IMR-90 (cell line): ENCODE results near the gene KNTC1. TPM values are rescaled to one million over a fixed set of nuclear protein-coding genes. Genes with fewer than 3 reads are reported as not detected.
A peak's percentile ranks its signal among the peaks of the same experiment; 100 is the strongest.

Source experiments
- ATAC-seq: fragments of 200-7000 bp; cut with Tn5 transposase; 2 replicates; pipeline ENCODE4 v1.9.1; 2020; ENCODE audit warnings: low read depth, mild to moderate bottlenecking, moderate library complexity
- BruUV-seq: library from RNA; stranded (reverse); fragments of 400-500 nt; replicated peaks from 2 replicates; lab custom pipeline; 2021; lab: Mats Ljungman, UMichigan
- CTCF ChIA-PET: fragments of 300-600 bp; formaldehyde crosslinking; extraction: SDS; loops from one replicate; lab custom pipeline; 2021; ENCODE audit warnings: antibody characterized with exemption; lab: Yijun Ruan, JAX
- POLR2A ChIA-PET: fragments of 300-600 bp; sonication (Branson Sonifier 250); formaldehyde crosslinking; loops from one replicate; lab custom pipeline; 2022; ENCODE audit warnings: antibody characterized with exemption; ENCODE audit not compliant: unreplicated experiment; lab: Charles Lee
- DNase-seq: peaks from one replicate; pipeline ENCODE4 v3.0.0; 2013
- H2AFZ ChIP-seq: replicated peaks from 2 replicates; pipeline ENCODE3; 2013; ENCODE audit warnings: low read length, mild to moderate bottlenecking; ENCODE audit not compliant: poor library complexity
- H2AK5ac ChIP-seq: 2 replicates; pipeline ENCODE4 v1.6.1; 2013; ENCODE audit warnings: low read depth, low read length, inconsistent platforms
- H2AK9ac ChIP-seq: replicated peaks from 2 replicates; pipeline ENCODE3; 2013; ENCODE audit warnings: mild to moderate bottlenecking, low read depth, low read length, moderate library complexity; ENCODE audit not compliant: poor library complexity
- H2BK120ac ChIP-seq: 2 replicates; pipeline ENCODE4 v1.6.1; 2013; ENCODE audit warnings: low read depth, low read length, inconsistent platforms
- H2BK15ac ChIP-seq: 3 replicates; pipeline ENCODE4 v1.6.1; 2013; ENCODE audit warnings: low read depth, low read length, inconsistent platforms
- H2BK20ac ChIP-seq: 2 replicates; pipeline ENCODE4 v1.6.1; 2013; ENCODE audit warnings: low read depth, mild to moderate bottlenecking, inconsistent platforms, low read length, moderate library complexity
- H2BK5ac ChIP-seq: 2 replicates; pipeline ENCODE4 v1.6.1; 2013; ENCODE audit warnings: mild to moderate bottlenecking, low read depth, low read length, inconsistent platforms; ENCODE audit not compliant: poor library complexity, severe bottlenecking
- H3K14ac ChIP-seq: replicated peaks from 2 replicates; pipeline ENCODE4 v1.6.1; 2013; ENCODE audit warnings: low read depth, low read length, inconsistent platforms
- H3K18ac ChIP-seq: 2 replicates; pipeline ENCODE4 v1.6.1; 2013; ENCODE audit warnings: low read depth, low read length, control low read depth
- H3K23ac ChIP-seq: 2 replicates; pipeline ENCODE4 v1.6.1; 2013; ENCODE audit warnings: low read depth, low read length, inconsistent platforms
- H3K27ac ChIP-seq: 2 replicates; pipeline ENCODE4 v1.5.1; 2013; ENCODE audit warnings: mild to moderate bottlenecking, control low read depth, low read length; ENCODE audit not compliant: insufficient read depth
- H3K27me3 ChIP-seq: 2 replicates; pipeline ENCODE4 v1.6.1; 2013; ENCODE audit warnings: low read length; ENCODE audit not compliant: control insufficient read depth, insufficient read depth
- H3K36me3 ChIP-seq: 2 replicates; pipeline ENCODE4 v1.6.1; 2013; ENCODE audit warnings: low read length, mixed read lengths; ENCODE audit not compliant: control insufficient read depth, insufficient read depth
- H3K4ac ChIP-seq: 2 replicates; pipeline ENCODE4 v1.6.1; 2013; ENCODE audit warnings: low read depth, low read length, inconsistent platforms
- H3K4me1 ChIP-seq: 2 replicates; pipeline ENCODE4 v1.6.1; 2013; ENCODE audit warnings: low read length, mixed read lengths; ENCODE audit not compliant: control insufficient read depth, insufficient read depth
- H3K4me2 ChIP-seq: 2 replicates; pipeline ENCODE4 v1.6.1; 2013; ENCODE audit warnings: low read depth, mild to moderate bottlenecking, control low read depth, low read length, moderate library complexity
- H3K4me3 ChIP-seq: 2 replicates; pipeline ENCODE4 v1.5.1; 2013; ENCODE audit warnings: low read depth, mild to moderate bottlenecking, control low read depth, low read length, moderate library complexity; ENCODE audit not compliant: insufficient read depth
- H3K56ac ChIP-seq: 2 replicates; pipeline ENCODE4 v1.6.1; 2013; ENCODE audit warnings: low read length, inconsistent platforms; ENCODE audit not compliant: insufficient read depth; ENCODE audit errors: extremely low read depth
- H3K79me1 ChIP-seq, 2 experiments: 2 replicates each; pipeline ENCODE4 v1.6.1; 2013; ENCODE audit warnings: low read length in 2 of 2, inconsistent platforms in 1 of 2, low read depth in 1 of 2
- H3K9ac ChIP-seq: 2 replicates; pipeline ENCODE4 v1.6.1; 2013; ENCODE audit warnings: low read depth, low read length, control low read depth
- H3K9me1 ChIP-seq: 2 replicates; pipeline ENCODE4 v1.6.1; 2013; ENCODE audit warnings: low read length, inconsistent platforms; ENCODE audit not compliant: insufficient read depth
- H3K9me3 ChIP-seq: 2 replicates; pipeline ENCODE4 v1.6.1; 2013; ENCODE audit warnings: low read length; ENCODE audit not compliant: control insufficient read depth, insufficient read depth
- H4K20me1 ChIP-seq: 2 replicates; pipeline ENCODE4 v1.6.1; 2013; ENCODE audit warnings: low read length, inconsistent platforms; ENCODE audit not compliant: insufficient read depth
- H4K5ac ChIP-seq: 2 replicates; pipeline ENCODE4 v1.6.1; 2013; ENCODE audit warnings: mild to moderate bottlenecking, low read depth, low read length, control low read depth
- H4K8ac ChIP-seq, 2 experiments: 2 replicates each; pipeline ENCODE4 v1.6.1; 2013; ENCODE audit warnings: low read depth in 2 of 2, low read length in 2 of 2, control low read depth in 1 of 2, inconsistent platforms in 1 of 2
- H4K91ac ChIP-seq: 2 replicates; pipeline ENCODE4 v1.6.1; 2013; ENCODE audit warnings: low read depth, low read length, inconsistent platforms; ENCODE audit not compliant: insufficient read depth
- CEBPB ChIP-seq: IDR thresholded peaks from 2 replicates; pipeline ENCODE4 v1.6.1; 2012; ENCODE audit warnings: low read depth, low read length, improper control_type of control experiment
- CHD1 ChIP-seq: IDR thresholded peaks from 2 replicates; pipeline ENCODE4 v1.6.1; 2012; ENCODE audit warnings: low read depth, low read length, improper control_type of control experiment
- FOS ChIP-seq: fragments of 150-350 bp; IDR thresholded peaks from 2 replicates; pipeline ENCODE4 v1.6.1; 2016; ENCODE audit warnings: low read depth, low read length
- MAZ ChIP-seq: IDR thresholded peaks from 2 replicates; pipeline ENCODE4 v1.6.1; 2012; ENCODE audit warnings: low read depth, mild to moderate bottlenecking, low read length, improper control_type of control experiment, moderate library complexity, borderline replicate concordance
- NFE2L2 ChIP-seq: fragments of 150-350 bp; IDR thresholded peaks from 2 replicates; pipeline ENCODE4 v1.6.1; 2016; ENCODE audit warnings: low read depth, mild to moderate bottlenecking, low read length
- POLR2A ChIP-seq: IDR thresholded peaks from 2 replicates; pipeline ENCODE4 v1.6.1; 2012; ENCODE audit warnings: mild to moderate bottlenecking, low read depth, low read length
- RFX5 ChIP-seq: IDR thresholded peaks from 2 replicates; pipeline ENCODE4 v1.8.0; 2012; ENCODE audit warnings: low read depth, mild to moderate bottlenecking, low read length, moderate library complexity
- WGBS, 2 experiments: methylation state at CpG; one replicate each; pipeline versions ENCODE4 v1.1.5 to v1.1.7; 2013; ENCODE audit warnings: missing lambda C conversion rate in 2 of 2; ENCODE audit not compliant: insufficient read length in 1 of 2; ENCODE audit errors: extremely low coverage in 2 of 2; 5-methylcytosine and 5-hydroxymethylcytosine counted together
- dilution Hi-C: fragments of 300-500 bp; cut with HindIII; formaldehyde crosslinking; loops from one replicate; pipeline ENCODE4 v1.14.3; 2018; ENCODE audit warnings: low sequenced_read_pairs; ENCODE audit not compliant: unreplicated experiment
- in situ Hi-C: fragments of 300-500 bp; cut with MboI; formaldehyde crosslinking; loops from 3 replicates; pipeline ENCODE4 v1.14.3; 2019; ENCODE audit warnings: low sequenced_read_pairs, inconsistent platforms, mixed read lengths
- intact Hi-C: fragments of 100-400 bp; cut with micrococcal nuclease; formaldehyde crosslinking; loops from 2 replicates; pipeline ENCODE4 v1.10.0; 2022
- polyA plus RNA-seq, 3 experiments: library from polyadenylated mRNA; depleted of rRNA; stranded (reverse); fragments of >200 nt; gene quantifications; 2 replicates each; pipeline ENCODE4 v1.2.3, GENCODE V29; 2012; ENCODE audit warnings: low replicate concordance in 1 of 3
- total RNA-seq: library from RNA; depleted of rRNA; stranded (reverse); fragments of >200 nt; gene quantifications from 2 replicates; pipeline ENCODE4 v1.2.3, GENCODE V29; 2012
- TF ChIP-seq, protein P1 (sequence below): fragments of 150-350 bp; IDR thresholded peaks from 2 replicates; pipeline ENCODE4 v1.6.1; 2017; ENCODE audit warnings: mild to moderate bottlenecking, antibody characterized with exemption, low read length, low read depth

KNTC1 gene
- total and polyA plus RNA-seq, 2 of the 4 experiments (the other 2 are of a cell fraction): 16.6 to 23.7 TPM

DNA sequence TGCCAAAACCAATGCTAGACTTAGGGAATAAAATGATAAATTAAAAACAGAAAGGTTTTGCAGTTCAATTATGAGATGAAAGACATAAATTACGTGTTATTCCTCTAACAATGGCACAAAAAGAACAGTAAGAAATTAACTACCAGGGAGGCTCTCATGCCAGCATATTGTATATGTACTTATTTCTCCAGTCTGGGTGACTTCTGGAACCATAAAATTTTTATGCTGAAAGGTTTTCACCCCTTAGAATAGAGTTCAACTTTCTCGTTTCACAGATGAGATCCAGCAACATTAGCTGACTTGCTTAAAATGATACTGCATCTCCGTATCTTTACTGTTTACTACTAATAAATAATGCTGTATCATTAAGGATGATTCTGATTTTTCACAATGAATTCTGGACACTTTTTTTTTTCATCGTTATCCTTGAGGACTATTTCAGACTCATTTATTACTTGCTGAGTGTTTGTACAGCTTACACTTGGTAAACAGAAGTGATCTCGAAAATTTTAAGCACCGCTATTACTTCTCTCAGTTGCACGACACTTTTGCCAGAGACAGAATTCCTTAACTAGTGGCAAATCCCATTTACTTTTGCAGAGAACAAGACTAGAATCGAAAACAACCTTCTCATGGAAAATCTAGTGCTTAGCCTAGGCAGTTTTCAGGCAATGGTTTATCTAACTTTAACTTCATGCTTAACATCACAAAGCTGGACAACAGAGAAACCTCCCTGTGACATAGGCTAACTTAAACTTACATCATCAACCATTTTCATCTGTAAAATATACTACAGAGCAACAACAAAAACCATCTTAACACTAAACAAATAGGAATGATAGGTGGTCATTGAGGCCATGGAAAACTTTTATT, 3.0 kb upstream of the KNTC1 start:
- H3K9ac ChIP-seq: peak overlapping the region; percentile 81
- H3K4me3 ChIP-seq: peak overlapping the region; percentile 77
- no peak overlapping the region for H2BK15ac ChIP-seq
- peak overlapping the region; percentile 35 for H2BK5ac ChIP-seq
- no peak overlapping the region for H2BK120ac ChIP-seq
- H3K4me2 ChIP-seq: peak overlapping the region; percentile 100
- H3K27me3 ChIP-seq: no peaks in the 10 kb centered on the region
- peak overlapping the region; percentile 27; the same call in 1 of the 2 replicates for H3K27ac ChIP-seq
- ChIA-PET POLR2A (no interaction called here), CTCF (no interaction called here)
- no TSS peak for BruUV-seq
- H3K4ac ChIP-seq: no peak overlapping the region
- H4K5ac ChIP-seq: no peak overlapping the region
- peaks cover 22 to 38% of the 10 kb centered on the region in 2 experiments; a peak in 3 of 4 replicates for H3K79me1 ChIP-seq
- H4K91ac ChIP-seq: no peak overlapping the region
- H2AK9ac ChIP-seq: no peak overlapping the region
- peak overlapping the region; percentile 83; the same call in 1 of the 2 replicates for H3K23ac ChIP-seq
- dilution Hi-C loops: no loop called here
- H3K4me1 ChIP-seq: peaks cover 6% of the 10 kb centered on the region
- H4K8ac ChIP-seq: no peak overlapping the region
- peak overlapping the region; percentile 36 for H3K56ac ChIP-seq
- intact Hi-C loops: no loop called here
- no peak overlapping the region for H2AK5ac ChIP-seq
- 0% methylated on average over 1 of the region's 8 CpGs; no CpG with 5 or more reads in 1 of the 2 experiments for WGBS, 2 experiments
- no peak overlapping the region for H2AFZ ChIP-seq
- H3K14ac ChIP-seq: peak overlapping the region; percentile 14; the same call in 1 of the 2 replicates
- 0 out of 2 replicates have a peak, but pooled peaks cover 2% of the 10 kb centered on the region for H3K9me1 ChIP-seq
- TF ChIP-seq, protein P1, sequence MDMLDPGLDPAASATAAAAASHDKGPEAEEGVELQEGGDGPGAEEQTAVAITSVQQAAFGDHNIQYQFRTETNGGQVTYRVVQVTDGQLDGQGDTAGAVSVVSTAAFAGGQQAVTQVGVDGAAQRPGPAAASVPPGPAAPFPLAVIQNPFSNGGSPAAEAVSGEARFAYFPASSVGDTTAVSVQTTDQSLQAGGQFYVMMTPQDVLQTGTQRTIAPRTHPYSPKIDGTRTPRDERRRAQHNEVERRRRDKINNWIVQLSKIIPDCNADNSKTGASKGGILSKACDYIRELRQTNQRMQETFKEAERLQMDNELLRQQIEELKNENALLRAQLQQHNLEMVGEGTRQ: no peak
- no peak for TF ChIP-seq CHD1
- no peak for TF ChIP-seq RFX5
- no peak for TF ChIP-seq NFE2L2
- no peak for TF ChIP-seq FOS
- TF ChIP-seq MAZ: no peak
- TF ChIP-seq CEBPB: no peak
- TF ChIP-seq POLR2A: no peak
- H4K20me1 ChIP-seq: peaks cover 62% of the 10 kb centered on the region
- in situ Hi-C loops: no loop called here
- ATAC-seq (no peak), DNase-seq (peak; percentile 12)
- no peak overlapping the region for H3K18ac ChIP-seq
- H3K36me3 ChIP-seq: peaks cover 18% of the 10 kb centered on the region
- H2BK20ac ChIP-seq: no peak overlapping the region
- no peaks in the 10 kb centered on the region for H3K9me3 ChIP-seq
